GM12891 (cell line): ENCODE data around the gene PLEKHM2.

Experiments
- PAX5 ChIP-seq: IDR thresholded peaks from 2 replicates; pipeline ENCODE4 v1.6.1; 2011; ENCODE audit warnings: low read length, moderate library complexity, mild to moderate bottlenecking; ENCODE audit not compliant: insufficient read depth, severe bottlenecking
- POLR2A ChIP-seq: IDR thresholded peaks from 2 replicates; pipeline ENCODE4 v1.6.1; 2011; ENCODE audit warnings: low read depth, low read length, control low read depth
- POLR2AphosphoS5 ChIP-seq: IDR thresholded peaks from 2 replicates; pipeline ENCODE4 v1.6.1; 2011; ENCODE audit warnings: low read depth, low read length, control low read depth
- POU2F2 ChIP-seq: IDR thresholded peaks from 2 replicates; pipeline ENCODE4 v1.6.1; 2011; ENCODE audit warnings: low read depth, mild to moderate bottlenecking, control low read depth, low read length, moderate library complexity

- TF ChIP-seq POLR2AphosphoS5 (no peak), POU2F2 (no peak), POLR2A (no peak), PAX5 (no peak)
Observed at GRCh38 chr1:15731735-15732685, 47.9 kb downstream of the PLEKHM2 start.
